Cardiac fibroblast (primary cell): ENCODE measurements around the gene STRN.

Experiments
- DNase-seq, 2 donors: peaks; one replicate each; pipeline versions ENCODE4 v3.0.0 to v3.0.0-alpha.2; 2010; ENCODE audit warnings: low read depth in 2 of 2
- H3K4me3 ChIP-seq, 2 donors: replicated peaks in 1 of 2; 1 replicate in 1 of 2; 2 replicates in 1 of 2; pipeline ENCODE4 v1.5.1; 2011; ENCODE audit warnings: low read depth in 2 of 2, low read length in 2 of 2, mild to moderate bottlenecking in 2 of 2, moderate library complexity in 1 of 2
- CTCF ChIP-seq: IDR thresholded peaks from one replicate; pipeline ENCODE4 v1.5.1; 2011; ENCODE audit warnings: low read depth, mild to moderate bottlenecking, low read length, inconsistent platforms

STRN gene

DNA sequence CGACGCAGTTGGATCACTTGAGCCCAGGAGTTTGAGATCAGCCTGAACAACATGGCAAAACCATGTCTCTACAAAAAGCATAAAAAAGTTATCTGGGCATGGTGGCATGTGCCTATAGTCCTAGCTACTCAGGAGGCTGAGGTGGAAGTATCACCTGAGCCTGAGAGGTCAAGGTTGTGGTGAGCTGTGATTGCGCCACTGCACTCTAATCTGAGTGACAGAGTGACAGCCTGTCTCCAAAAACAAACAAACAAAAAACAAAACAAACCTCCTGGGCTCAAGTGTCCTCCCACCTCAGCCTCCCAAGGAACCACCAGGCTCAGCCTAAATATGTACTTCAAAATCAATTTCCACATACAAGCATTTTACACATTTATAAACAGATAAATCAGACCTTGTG is 83.8 kb downstream of the STRN start:
- H3K4me3 ChIP-seq: no peak overlapping the region
- no peak for TF ChIP-seq CTCF
- DNase-seq: no peak

DNA sequence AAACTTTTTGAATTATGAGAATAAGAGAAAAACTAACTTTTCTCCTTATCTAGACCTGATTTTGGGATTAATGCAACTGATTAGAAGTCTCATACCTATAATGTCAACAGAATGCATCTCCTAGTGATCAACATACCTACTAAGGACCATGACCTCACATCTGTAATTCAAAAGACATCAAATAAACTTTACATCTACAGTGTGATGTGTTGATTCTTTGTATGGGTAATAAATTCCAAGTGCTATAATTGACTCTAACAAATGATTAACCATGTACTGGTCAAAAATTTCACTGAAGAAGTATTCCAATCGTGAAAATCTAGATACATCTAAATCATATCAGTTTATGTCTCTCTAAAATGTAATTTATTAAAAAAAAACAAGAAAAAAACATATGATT is 84.5 kb downstream of the STRN start:
- no peak for DNase-seq
- no peak for TF ChIP-seq CTCF
- no peak overlapping the region for H3K4me3 ChIP-seq

DNA sequence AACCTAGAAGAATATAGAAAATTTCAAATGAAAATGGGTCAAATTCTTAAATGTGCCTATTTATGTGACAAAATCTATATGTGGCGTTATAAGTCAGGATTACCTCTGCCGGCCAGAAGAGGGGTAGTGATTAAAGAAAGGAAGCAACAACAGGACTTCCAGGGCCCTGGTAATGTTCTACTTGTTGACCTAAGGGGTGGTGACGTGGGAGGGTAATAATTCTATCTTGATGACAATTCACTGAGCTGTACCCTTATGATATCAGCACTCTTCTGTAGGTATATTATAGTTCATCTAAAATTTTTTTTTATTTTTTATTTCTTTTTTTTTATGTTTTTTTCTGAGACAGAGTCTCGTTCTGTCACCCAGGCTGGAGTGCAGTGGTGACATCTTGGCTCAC is 87.9 kb downstream of the STRN start:
- no peak overlapping the region for H3K4me3 ChIP-seq
- DNase-seq: no peak
- no peak for TF ChIP-seq CTCF

- DNase-seq: no peak
- no peak overlapping the region for H3K4me3 ChIP-seq
- TF ChIP-seq CTCF: no peak
Observed at GRCh38 chr2:36871068-36871707, 95.1 kb downstream of the STRN start.

DNA sequence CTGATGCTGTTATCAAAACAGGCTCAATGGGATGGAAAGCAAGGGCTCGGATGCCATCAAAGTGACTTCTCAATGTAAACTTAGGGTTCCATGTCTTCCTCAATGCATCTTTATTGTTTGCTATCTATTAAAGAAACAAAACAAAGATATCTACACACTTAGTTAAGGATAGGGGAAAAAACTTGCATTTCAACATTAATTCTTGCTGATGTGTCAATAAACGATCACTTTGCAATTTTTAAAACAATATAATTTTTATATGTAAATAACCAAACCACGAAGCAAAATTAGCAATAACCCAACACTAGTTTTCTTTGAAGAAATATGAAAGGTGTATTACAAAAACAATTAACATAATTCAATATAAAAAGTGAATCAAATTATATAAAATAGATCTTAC is 96.7 kb downstream of the STRN start:
- DNase-seq: no peak
- TF ChIP-seq CTCF: no peak
- H3K4me3 ChIP-seq: no peak overlapping the region

- TF ChIP-seq CTCF: no peak
- DNase-seq: no peak
Observed at GRCh38 chr2:36861896-36862295, 104.4 kb downstream of the STRN start.

DNA sequence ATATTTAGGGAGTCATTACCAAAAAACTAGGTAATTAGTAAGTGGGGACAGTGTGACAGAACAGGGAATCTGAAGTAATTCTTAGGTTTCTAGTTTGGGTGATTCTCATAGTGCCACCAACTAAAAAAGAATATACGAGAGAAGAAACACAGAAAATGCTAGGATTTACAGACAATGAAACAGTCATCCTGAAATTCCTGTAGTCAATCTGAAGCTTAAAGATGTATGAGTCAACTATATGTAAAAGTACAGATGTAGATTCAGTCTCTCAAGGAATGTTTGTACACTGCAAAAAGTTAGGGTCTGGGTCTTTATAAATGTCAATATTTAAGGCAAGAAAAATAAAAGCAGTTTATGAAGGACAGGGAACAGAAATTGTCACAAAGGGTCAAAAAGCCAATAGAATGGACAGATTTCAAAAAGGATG is 107.0 kb downstream of the STRN start:
- no peak overlapping the region for H3K4me3 ChIP-seq
- no peak for TF ChIP-seq CTCF
- no peak for DNase-seq

More at GRCh38 chr2:36861896-36862295, 104.4 kb downstream of the STRN start:
- no peak overlapping the region for H3K4me3 ChIP-seq
